ENCODE results near the gene VSTM2B.

Gene VSTM2B

DNA sequence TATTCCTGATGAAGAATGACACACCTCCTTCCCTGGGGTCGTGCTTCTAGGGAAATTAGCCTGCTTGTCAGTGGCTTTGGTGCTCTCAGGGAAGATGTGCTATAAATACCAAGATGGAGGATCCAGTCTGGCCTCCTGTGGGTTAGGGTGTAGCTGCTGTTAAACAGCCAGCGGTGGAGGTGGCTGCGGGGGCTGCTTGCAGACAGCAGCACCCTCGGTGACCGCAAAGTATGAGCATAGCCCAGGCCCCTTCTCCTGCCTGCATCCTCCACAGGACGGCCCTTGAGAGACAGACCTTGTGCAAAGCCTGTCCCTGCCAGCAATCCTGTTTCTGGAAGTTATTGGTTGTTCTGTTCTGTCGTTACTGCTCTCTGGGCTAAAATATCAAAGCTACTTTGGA, 11.4 kb downstream of the VSTM2B start:
- H3K9me3 ChIP-seq (ENCODE audit: severe bottlenecking): no peaks in the 10 kb centered on the region
- H3K4me3 ChIP-seq (ENCODE audit: severe bottlenecking): no peak overlapping the region
- H3K27ac ChIP-seq (ENCODE audit: poor library complexity, severe bottlenecking): no peak overlapping the region
- H3K36me3 ChIP-seq (ENCODE audit: low read depth): no peaks in the 10 kb centered on the region
- ATAC-seq (ENCODE audit: low read depth): no peak
- no peak for DNase-seq (ENCODE audit: low spot score)
- H3K4me1 ChIP-seq (ENCODE audit: insufficient read depth, poor library complexity, severe bottlenecking): no peaks in the 10 kb centered on the region
- peaks cover 5% of the 10 kb centered on the region for H3K27me3 ChIP-seq (ENCODE audit: insufficient read depth, poor library complexity, severe bottlenecking)
- TF ChIP-seq CTCF (IDR thresholded peaks at IDR 0.05; ENCODE audit: poor library complexity, severe bottlenecking): no peak

DNA sequence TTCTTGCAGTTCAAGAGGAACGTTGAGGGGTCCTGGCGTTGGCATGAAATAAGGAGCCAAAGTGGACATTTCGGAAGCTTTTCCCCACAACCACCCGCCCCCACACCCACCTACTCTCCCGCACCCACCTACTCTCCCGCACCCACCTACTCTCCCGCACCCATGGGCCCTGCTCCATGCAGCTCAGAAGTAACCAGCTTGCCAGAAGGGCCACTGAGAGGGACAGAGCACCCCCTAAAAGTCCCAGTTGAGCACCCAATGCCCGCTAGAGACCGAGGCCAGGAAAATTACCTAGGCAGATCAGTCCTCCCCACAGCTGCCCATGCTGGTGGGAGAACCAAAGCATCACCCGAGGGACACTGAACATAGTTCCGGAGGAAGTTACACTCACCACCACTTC, 11.8 kb downstream of the VSTM2B start:
- ATAC-seq (ENCODE audit: low read depth) (no peak), DNase-seq (ENCODE audit: low spot score) (no peak)
- no peaks in the 10 kb centered on the region for H3K9me3 ChIP-seq (ENCODE audit: severe bottlenecking)
- H3K4me1 ChIP-seq (ENCODE audit: insufficient read depth, poor library complexity, severe bottlenecking): no peaks in the 10 kb centered on the region
- no peaks in the 10 kb centered on the region for H3K36me3 ChIP-seq (ENCODE audit: low read depth)
- H3K4me3 ChIP-seq (ENCODE audit: severe bottlenecking): no peak overlapping the region
- H3K27ac ChIP-seq (ENCODE audit: poor library complexity, severe bottlenecking): no peak overlapping the region
- no peak for TF ChIP-seq CTCF (IDR thresholded peaks at IDR 0.05; ENCODE audit: poor library complexity, severe bottlenecking)
- H3K27me3 ChIP-seq (ENCODE audit: insufficient read depth, poor library complexity, severe bottlenecking): peaks cover 1% of the 10 kb centered on the region

GRCh38 chr19:29538146-29538545, 12.4 kb downstream of the VSTM2B start:
- DNase-seq (ENCODE audit: low spot score) (no peak), ATAC-seq (ENCODE audit: low read depth) (no peak)
- no peak for TF ChIP-seq CTCF (IDR thresholded peaks at IDR 0.05; ENCODE audit: poor library complexity, severe bottlenecking)
- Histone ChIP-seq H3K36me3 (ENCODE audit: low read depth) (no peaks in the 10 kb centered on the region), H3K4me3 (ENCODE audit: severe bottlenecking) (no peak overlapping the region), H3K27me3 (ENCODE audit: insufficient read depth, poor library complexity, severe bottlenecking) (no peaks in the 10 kb centered on the region), H3K9me3 (ENCODE audit: severe bottlenecking) (no peaks in the 10 kb centered on the region), H3K27ac (ENCODE audit: poor library complexity, severe bottlenecking) (no peak overlapping the region), H3K4me1 (ENCODE audit: insufficient read depth, poor library complexity, severe bottlenecking) (no peaks in the 10 kb centered on the region)

GRCh38 chr19:29538651-29539050, 12.9 kb downstream of the VSTM2B start:
- TF ChIP-seq CTCF (IDR thresholded peaks at IDR 0.05; ENCODE audit: poor library complexity, severe bottlenecking): no peak
- Histone ChIP-seq H3K27ac (ENCODE audit: poor library complexity, severe bottlenecking) (no peak overlapping the region), H3K36me3 (ENCODE audit: low read depth) (no peaks in the 10 kb centered on the region), H3K27me3 (ENCODE audit: insufficient read depth, poor library complexity, severe bottlenecking) (no peaks in the 10 kb centered on the region), H3K4me3 (ENCODE audit: severe bottlenecking) (no peak overlapping the region), H3K9me3 (ENCODE audit: severe bottlenecking) (no peaks in the 10 kb centered on the region), H3K4me1 (ENCODE audit: insufficient read depth, poor library complexity, severe bottlenecking) (no peaks in the 10 kb centered on the region)
- no peak for DNase-seq (ENCODE audit: low spot score)
- no peak for ATAC-seq (ENCODE audit: low read depth)

- no peak for TF ChIP-seq CTCF (IDR thresholded peaks at IDR 0.05; ENCODE audit: poor library complexity, severe bottlenecking)
- no peaks in the 10 kb centered on the region for H3K36me3 ChIP-seq (ENCODE audit: low read depth)
- no peak for ATAC-seq (ENCODE audit: low read depth)
Observed at GRCh38 chr19:29539131-29539530, 13.3 kb downstream of the VSTM2B start.

More at GRCh38 chr19:29539131-29539530, 13.3 kb downstream of the VSTM2B start:
- no peak for DNase-seq (ENCODE audit: low spot score)
- Histone ChIP-seq H3K4me1 (ENCODE audit: insufficient read depth, poor library complexity, severe bottlenecking) (no peaks in the 10 kb centered on the region), H3K4me3 (ENCODE audit: severe bottlenecking) (no peak overlapping the region), H3K27me3 (ENCODE audit: insufficient read depth, poor library complexity, severe bottlenecking) (no peaks in the 10 kb centered on the region), H3K27ac (ENCODE audit: poor library complexity, severe bottlenecking) (no peak overlapping the region), H3K9me3 (ENCODE audit: severe bottlenecking) (no peaks in the 10 kb centered on the region)

Measured in RWPE2 (cell line).